IMR-90 (cell line): ENCODE data around the gene RMND5A. TPM values are rescaled to one million over a fixed set of nuclear protein-coding genes. Genes with fewer than 3 reads are reported as not detected.

Source experiments
- ATAC-seq: fragments of 200-7000 bp; cut with Tn5 transposase; 2 replicates; pipeline ENCODE4 v1.9.1; 2020; ENCODE audit warnings: low read depth, mild to moderate bottlenecking, moderate library complexity
- BruUV-seq: library from RNA; stranded (reverse); fragments of 400-500 nt; replicated peaks from 2 replicates; lab custom pipeline; 2021; lab: Mats Ljungman, UMichigan
- CTCF ChIA-PET: fragments of 300-600 bp; formaldehyde crosslinking; extraction: SDS; loops from one replicate; lab custom pipeline; 2021; ENCODE audit warnings: antibody characterized with exemption; lab: Yijun Ruan, JAX
- POLR2A ChIA-PET: fragments of 300-600 bp; sonication (Branson Sonifier 250); formaldehyde crosslinking; loops from one replicate; lab custom pipeline; 2022; ENCODE audit warnings: antibody characterized with exemption; ENCODE audit not compliant: unreplicated experiment; lab: Charles Lee
- DNase-seq: peaks from one replicate; pipeline ENCODE4 v3.0.0; 2013
- H2AFZ ChIP-seq: replicated peaks from 2 replicates; pipeline ENCODE3; 2013; ENCODE audit warnings: low read length, mild to moderate bottlenecking; ENCODE audit not compliant: poor library complexity
- H2AK5ac ChIP-seq: 2 replicates; pipeline ENCODE4 v1.6.1; 2013; ENCODE audit warnings: low read depth, low read length, inconsistent platforms
- H2AK9ac ChIP-seq: replicated peaks from 2 replicates; pipeline ENCODE3; 2013; ENCODE audit warnings: mild to moderate bottlenecking, low read depth, low read length, moderate library complexity; ENCODE audit not compliant: poor library complexity
- H2BK120ac ChIP-seq: 2 replicates; pipeline ENCODE4 v1.6.1; 2013; ENCODE audit warnings: low read depth, low read length, inconsistent platforms
- H2BK15ac ChIP-seq: 3 replicates; pipeline ENCODE4 v1.6.1; 2013; ENCODE audit warnings: low read depth, low read length, inconsistent platforms
- H2BK20ac ChIP-seq: 2 replicates; pipeline ENCODE4 v1.6.1; 2013; ENCODE audit warnings: low read depth, mild to moderate bottlenecking, inconsistent platforms, low read length, moderate library complexity
- H2BK5ac ChIP-seq: 2 replicates; pipeline ENCODE4 v1.6.1; 2013; ENCODE audit warnings: mild to moderate bottlenecking, low read depth, low read length, inconsistent platforms; ENCODE audit not compliant: poor library complexity, severe bottlenecking
- H3K14ac ChIP-seq: replicated peaks from 2 replicates; pipeline ENCODE4 v1.6.1; 2013; ENCODE audit warnings: low read depth, low read length, inconsistent platforms
- H3K18ac ChIP-seq: 2 replicates; pipeline ENCODE4 v1.6.1; 2013; ENCODE audit warnings: low read depth, low read length, control low read depth
- H3K23ac ChIP-seq: 2 replicates; pipeline ENCODE4 v1.6.1; 2013; ENCODE audit warnings: low read depth, low read length, inconsistent platforms
- H3K27ac ChIP-seq: 2 replicates; pipeline ENCODE4 v1.5.1; 2013; ENCODE audit warnings: mild to moderate bottlenecking, control low read depth, low read length; ENCODE audit not compliant: insufficient read depth
- H3K27me3 ChIP-seq: 2 replicates; pipeline ENCODE4 v1.6.1; 2013; ENCODE audit warnings: low read length; ENCODE audit not compliant: control insufficient read depth, insufficient read depth
- H3K36me3 ChIP-seq: 2 replicates; pipeline ENCODE4 v1.6.1; 2013; ENCODE audit warnings: low read length, mixed read lengths; ENCODE audit not compliant: control insufficient read depth, insufficient read depth
- H3K4ac ChIP-seq: 2 replicates; pipeline ENCODE4 v1.6.1; 2013; ENCODE audit warnings: low read depth, low read length, inconsistent platforms
- H3K4me1 ChIP-seq: 2 replicates; pipeline ENCODE4 v1.6.1; 2013; ENCODE audit warnings: low read length, mixed read lengths; ENCODE audit not compliant: control insufficient read depth, insufficient read depth
- H3K4me2 ChIP-seq: 2 replicates; pipeline ENCODE4 v1.6.1; 2013; ENCODE audit warnings: low read depth, mild to moderate bottlenecking, control low read depth, low read length, moderate library complexity
- H3K4me3 ChIP-seq: 2 replicates; pipeline ENCODE4 v1.5.1; 2013; ENCODE audit warnings: low read depth, mild to moderate bottlenecking, control low read depth, low read length, moderate library complexity; ENCODE audit not compliant: insufficient read depth
- H3K56ac ChIP-seq: 2 replicates; pipeline ENCODE4 v1.6.1; 2013; ENCODE audit warnings: low read length, inconsistent platforms; ENCODE audit not compliant: insufficient read depth; ENCODE audit errors: extremely low read depth
- H3K79me1 ChIP-seq, 2 experiments: 2 replicates each; pipeline ENCODE4 v1.6.1; 2013; ENCODE audit warnings: low read length in 2 of 2, inconsistent platforms in 1 of 2, low read depth in 1 of 2
- H3K9ac ChIP-seq: 2 replicates; pipeline ENCODE4 v1.6.1; 2013; ENCODE audit warnings: low read depth, low read length, control low read depth
- H3K9me1 ChIP-seq: 2 replicates; pipeline ENCODE4 v1.6.1; 2013; ENCODE audit warnings: low read length, inconsistent platforms; ENCODE audit not compliant: insufficient read depth
- H3K9me3 ChIP-seq: 2 replicates; pipeline ENCODE4 v1.6.1; 2013; ENCODE audit warnings: low read length; ENCODE audit not compliant: control insufficient read depth, insufficient read depth
- H4K20me1 ChIP-seq: 2 replicates; pipeline ENCODE4 v1.6.1; 2013; ENCODE audit warnings: low read length, inconsistent platforms; ENCODE audit not compliant: insufficient read depth
- H4K5ac ChIP-seq: 2 replicates; pipeline ENCODE4 v1.6.1; 2013; ENCODE audit warnings: mild to moderate bottlenecking, low read depth, low read length, control low read depth
- H4K8ac ChIP-seq, 2 experiments: 2 replicates each; pipeline ENCODE4 v1.6.1; 2013; ENCODE audit warnings: low read depth in 2 of 2, low read length in 2 of 2, control low read depth in 1 of 2, inconsistent platforms in 1 of 2
- H4K91ac ChIP-seq: 2 replicates; pipeline ENCODE4 v1.6.1; 2013; ENCODE audit warnings: low read depth, low read length, inconsistent platforms; ENCODE audit not compliant: insufficient read depth
- BHLHE40 ChIP-seq: fragments of 150-350 bp; IDR thresholded peaks from 2 replicates; pipeline ENCODE4 v1.6.1; 2016; ENCODE audit warnings: mild to moderate bottlenecking, low read depth, low read length
- CEBPB ChIP-seq: IDR thresholded peaks from 2 replicates; pipeline ENCODE4 v1.6.1; 2012; ENCODE audit warnings: low read depth, low read length, improper control_type of control experiment
- CHD1 ChIP-seq: IDR thresholded peaks from 2 replicates; pipeline ENCODE4 v1.6.1; 2012; ENCODE audit warnings: low read depth, low read length, improper control_type of control experiment
- FOS ChIP-seq: fragments of 150-350 bp; IDR thresholded peaks from 2 replicates; pipeline ENCODE4 v1.6.1; 2016; ENCODE audit warnings: low read depth, low read length
- MAFK ChIP-seq: IDR thresholded peaks from 2 replicates; pipeline ENCODE4 v1.6.1; 2012; ENCODE audit warnings: low read depth, low read length, improper control_type of control experiment
- MAZ ChIP-seq: IDR thresholded peaks from 2 replicates; pipeline ENCODE4 v1.6.1; 2012; ENCODE audit warnings: low read depth, mild to moderate bottlenecking, low read length, improper control_type of control experiment, moderate library complexity, borderline replicate concordance
- MXI1 ChIP-seq: IDR thresholded peaks from 2 replicates; pipeline ENCODE4 v1.6.1; 2012; ENCODE audit warnings: low read depth, mild to moderate bottlenecking, low read length, moderate library complexity, borderline replicate concordance
- NFE2L2 ChIP-seq: fragments of 150-350 bp; IDR thresholded peaks from 2 replicates; pipeline ENCODE4 v1.6.1; 2016; ENCODE audit warnings: low read depth, mild to moderate bottlenecking, low read length
- POLR2A ChIP-seq: IDR thresholded peaks from 2 replicates; pipeline ENCODE4 v1.6.1; 2012; ENCODE audit warnings: mild to moderate bottlenecking, low read depth, low read length
- RAD21 ChIP-seq: IDR thresholded peaks from 2 replicates; pipeline ENCODE4 v1.6.1; 2012; ENCODE audit warnings: low read length, improper control_type of control experiment
- RCOR1 ChIP-seq: IDR thresholded peaks from 2 replicates; pipeline ENCODE4 v1.6.1; 2012; ENCODE audit warnings: mild to moderate bottlenecking, low read length, improper control_type of control experiment; ENCODE audit not compliant: insufficient replicate concordance
- RFX5 ChIP-seq: IDR thresholded peaks from 2 replicates; pipeline ENCODE4 v1.8.0; 2012; ENCODE audit warnings: low read depth, mild to moderate bottlenecking, low read length, moderate library complexity
- WGBS, 2 experiments: methylation state at CpG; one replicate each; pipeline versions ENCODE4 v1.1.5 to v1.1.7; 2013; ENCODE audit warnings: missing lambda C conversion rate in 2 of 2; ENCODE audit not compliant: insufficient read length in 1 of 2; ENCODE audit errors: extremely low coverage in 2 of 2; 5-methylcytosine and 5-hydroxymethylcytosine counted together
- dilution Hi-C: fragments of 300-500 bp; cut with HindIII; formaldehyde crosslinking; loops from one replicate; pipeline ENCODE4 v1.14.3; 2018; ENCODE audit warnings: low sequenced_read_pairs; ENCODE audit not compliant: unreplicated experiment
- in situ Hi-C: fragments of 300-500 bp; cut with MboI; formaldehyde crosslinking; loops from 3 replicates; pipeline ENCODE4 v1.14.3; 2019; ENCODE audit warnings: low sequenced_read_pairs, inconsistent platforms, mixed read lengths
- intact Hi-C: fragments of 100-400 bp; cut with micrococcal nuclease; formaldehyde crosslinking; loops from 2 replicates; pipeline ENCODE4 v1.10.0; 2022
- polyA plus RNA-seq, 3 experiments: library from polyadenylated mRNA; depleted of rRNA; stranded (reverse); fragments of >200 nt; gene quantifications; 2 replicates each; pipeline ENCODE4 v1.2.3, GENCODE V29; 2012; ENCODE audit warnings: low replicate concordance in 1 of 3
- total RNA-seq: library from RNA; depleted of rRNA; stranded (reverse); fragments of >200 nt; gene quantifications from 2 replicates; pipeline ENCODE4 v1.2.3, GENCODE V29; 2012
- TF ChIP-seq, protein P1 (sequence below): conservative IDR thresholded peaks from 2 replicates; pipeline ENCODE4 v1.5.1; 2012; ENCODE audit warnings: mild to moderate bottlenecking, low read depth, low read length, improper control_type of control experiment
- TF ChIP-seq, protein P2 (sequence below): fragments of 150-350 bp; IDR thresholded peaks from 2 replicates; pipeline ENCODE4 v1.6.1; 2016; ENCODE audit warnings: low read depth, mild to moderate bottlenecking, low read length, moderate library complexity, borderline replicate concordance
- TF ChIP-seq, protein P3 (sequence below): fragments of 150-350 bp; IDR thresholded peaks from 2 replicates; pipeline ENCODE4 v1.6.1; 2017; ENCODE audit warnings: mild to moderate bottlenecking, antibody characterized with exemption, low read length, low read depth

Gene RMND5A
- total and polyA plus RNA-seq, 2 of the 4 experiments (the other 2 are of a cell fraction): 5.1 to 16.0 TPM

DNA sequence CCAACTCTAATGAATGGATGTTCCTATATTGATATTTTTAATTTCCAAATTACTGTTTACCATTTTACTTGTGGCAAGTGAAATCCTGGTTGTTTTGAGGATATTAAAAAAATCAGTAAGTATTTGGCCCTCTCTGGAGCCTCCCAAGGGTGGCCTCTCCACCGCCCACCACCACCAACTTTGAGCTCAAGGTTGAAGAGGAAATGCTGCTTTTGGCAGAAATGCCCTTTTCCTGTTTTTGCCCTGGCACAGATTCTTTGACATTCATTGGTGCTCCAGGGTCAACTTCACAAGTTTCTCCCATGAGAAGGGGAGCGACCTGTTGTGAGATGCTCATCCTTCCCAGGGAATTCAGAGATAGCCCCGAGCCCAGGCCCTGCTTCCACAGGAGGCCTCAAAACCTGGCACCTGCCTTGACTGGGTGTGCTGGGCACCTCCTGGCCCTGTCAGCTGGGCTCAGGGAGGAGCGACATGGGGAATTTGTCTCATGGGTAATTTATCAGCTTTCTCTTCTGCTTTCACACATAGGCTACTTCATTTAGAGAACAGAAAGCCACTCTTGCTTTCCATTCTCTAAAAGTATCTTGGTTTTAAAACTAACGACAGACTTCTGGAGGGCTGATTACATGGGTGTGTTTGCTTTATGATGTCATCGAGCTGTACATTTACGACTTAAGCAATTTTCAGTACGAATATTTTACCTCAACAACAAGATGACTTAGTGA lies 63.7 kb downstream of the RMND5A start:
- 50% methylated on average over 1 of the region's 8 CpGs; no CpG with 5 or more reads in 1 of the 2 experiments for WGBS, 2 experiments
- Histone ChIP-seq H2AFZ (no peak overlapping the region), H3K23ac (no peak overlapping the region), H4K20me1 (no peaks in the 10 kb centered on the region), H3K4me2 (no peak overlapping the region), H3K9ac (no peak overlapping the region), H3K18ac (no peak overlapping the region), H3K79me1 (no peaks in the 10 kb centered on the region), H4K91ac (no peak overlapping the region), H3K56ac (no peak overlapping the region), H3K4me1 (0 out of 2 replicates have a peak, but pooled peaks cover under 1% of the 10 kb centered on the region), H3K9me1 (no peaks in the 10 kb centered on the region; the same call in 1 of the 2 replicates), H2AK9ac (no peak overlapping the region), H2BK5ac (no peak overlapping the region), H3K27ac (no peak overlapping the region), H3K9me3 (peaks cover 3% of the 10 kb centered on the region; the same call in 1 of the 2 replicates), H3K4me3 (no peak overlapping the region), H2BK120ac (no peak overlapping the region), H4K5ac (no peak overlapping the region), H3K27me3 (peaks cover 35% of the 10 kb centered on the region), H2BK20ac (no peak overlapping the region), H3K36me3 (no peaks in the 10 kb centered on the region), H2AK5ac (no peak overlapping the region), H2BK15ac (no peak overlapping the region), H4K8ac (no peak overlapping the region), H3K4ac (no peak overlapping the region), H3K14ac (no peak overlapping the region)
- no peak for DNase-seq
- dilution Hi-C loops: no loop called here
- intact Hi-C loops: no loop called here
- in situ Hi-C loops: no loop called here
- CTCF ChIA-PET: interaction anchor here (0.6 to 1.0 kb wide), 2 partner anchors 14 to 41 kb away, joined by 3 to 4 read pairs; no protein-coding TSS in a partner anchor
- POLR2A ChIA-PET: no interaction called here
- no TSS peak for BruUV-seq
- no peak for ATAC-seq
- TF ChIP-seq RCOR1 (no peak), CEBPB (no peak), NFE2L2 (no peak), FOS (no peak), RAD21 (no peak), MAZ (no peak), RFX5 (no peak), POLR2A (no peak), BHLHE40 (no peak), MXI1 (no peak), CHD1 (no peak), MAFK (no peak)
- TF ChIP-seq, protein P1, sequence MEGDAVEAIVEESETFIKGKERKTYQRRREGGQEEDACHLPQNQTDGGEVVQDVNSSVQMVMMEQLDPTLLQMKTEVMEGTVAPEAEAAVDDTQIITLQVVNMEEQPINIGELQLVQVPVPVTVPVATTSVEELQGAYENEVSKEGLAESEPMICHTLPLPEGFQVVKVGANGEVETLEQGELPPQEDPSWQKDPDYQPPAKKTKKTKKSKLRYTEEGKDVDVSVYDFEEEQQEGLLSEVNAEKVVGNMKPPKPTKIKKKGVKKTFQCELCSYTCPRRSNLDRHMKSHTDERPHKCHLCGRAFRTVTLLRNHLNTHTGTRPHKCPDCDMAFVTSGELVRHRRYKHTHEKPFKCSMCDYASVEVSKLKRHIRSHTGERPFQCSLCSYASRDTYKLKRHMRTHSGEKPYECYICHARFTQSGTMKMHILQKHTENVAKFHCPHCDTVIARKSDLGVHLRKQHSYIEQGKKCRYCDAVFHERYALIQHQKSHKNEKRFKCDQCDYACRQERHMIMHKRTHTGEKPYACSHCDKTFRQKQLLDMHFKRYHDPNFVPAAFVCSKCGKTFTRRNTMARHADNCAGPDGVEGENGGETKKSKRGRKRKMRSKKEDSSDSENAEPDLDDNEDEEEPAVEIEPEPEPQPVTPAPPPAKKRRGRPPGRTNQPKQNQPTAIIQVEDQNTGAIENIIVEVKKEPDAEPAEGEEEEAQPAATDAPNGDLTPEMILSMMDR: no peak
- TF ChIP-seq, protein P2, sequence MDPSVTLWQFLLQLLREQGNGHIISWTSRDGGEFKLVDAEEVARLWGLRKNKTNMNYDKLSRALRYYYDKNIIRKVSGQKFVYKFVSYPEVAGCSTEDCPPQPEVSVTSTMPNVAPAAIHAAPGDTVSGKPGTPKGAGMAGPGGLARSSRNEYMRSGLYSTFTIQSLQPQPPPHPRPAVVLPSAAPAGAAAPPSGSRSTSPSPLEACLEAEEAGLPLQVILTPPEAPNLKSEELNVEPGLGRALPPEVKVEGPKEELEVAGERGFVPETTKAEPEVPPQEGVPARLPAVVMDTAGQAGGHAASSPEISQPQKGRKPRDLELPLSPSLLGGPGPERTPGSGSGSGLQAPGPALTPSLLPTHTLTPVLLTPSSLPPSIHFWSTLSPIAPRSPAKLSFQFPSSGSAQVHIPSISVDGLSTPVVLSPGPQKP: no peak
- TF ChIP-seq, protein P3, sequence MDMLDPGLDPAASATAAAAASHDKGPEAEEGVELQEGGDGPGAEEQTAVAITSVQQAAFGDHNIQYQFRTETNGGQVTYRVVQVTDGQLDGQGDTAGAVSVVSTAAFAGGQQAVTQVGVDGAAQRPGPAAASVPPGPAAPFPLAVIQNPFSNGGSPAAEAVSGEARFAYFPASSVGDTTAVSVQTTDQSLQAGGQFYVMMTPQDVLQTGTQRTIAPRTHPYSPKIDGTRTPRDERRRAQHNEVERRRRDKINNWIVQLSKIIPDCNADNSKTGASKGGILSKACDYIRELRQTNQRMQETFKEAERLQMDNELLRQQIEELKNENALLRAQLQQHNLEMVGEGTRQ: no peak
